GM21528 (cell line): ENCODE measurements around the gene MFSD6.

Experiments used
- ATAC-seq: cut with Tn5 transposase; IDR thresholded peaks from one replicate; pipeline ENCODE4 v1.9.1; 2021; ENCODE audit warnings: mild to moderate bottlenecking, moderate library complexity; ENCODE audit not compliant: unreplicated experiment, low FRiP score

MFSD6 gene

DNA sequence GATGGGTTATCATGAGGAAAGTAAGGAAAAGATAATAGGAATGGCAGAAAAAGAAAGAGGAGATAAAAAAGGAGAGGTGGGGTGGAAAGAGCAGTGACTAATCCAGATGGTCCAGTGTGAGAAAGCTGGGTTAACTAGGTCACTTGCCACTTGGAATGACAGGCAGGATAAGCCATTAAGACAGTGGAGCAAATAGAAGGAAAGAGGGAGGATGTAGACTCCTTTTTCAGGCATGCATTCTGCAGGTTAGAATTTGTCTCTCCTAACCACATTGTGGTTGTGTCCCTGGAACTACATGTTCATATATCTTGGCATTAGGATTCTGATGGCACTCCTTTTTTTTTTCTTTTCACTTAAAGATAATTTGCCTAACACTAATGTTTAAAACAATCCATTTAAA lies 139.7 kb downstream of the MFSD6 start:
- ATAC-seq: no peak

- no peak for ATAC-seq
Measured at GRCh38 chr2:190550137-190550536, 142.0 kb downstream of the MFSD6 start.
